NCI-H526 treated with DMSO at 0.1 percent for 48 hours (cell line): Measurements from ENCODE around the gene SPDYE6.
A peak's percentile ranks its signal among the peaks of the same experiment; 100 is the strongest.
"Not testable (repeated sequence)": the region's sequence is repeated elsewhere in the genome, so short reads cannot be mapped to it uniquely, and the experiment has no call there.

ENCODE experiments used
- DNase-seq: peaks from one replicate; lab custom pipeline; 2025; lab: John Stamatoyannopoulos, UW

Gene SPDYE6

GRCh38 chr7:102317231-102318059 lies 38.8 kb downstream of the SPDYE6 start:
- no peak for DNase-seq

- DNase-seq: no peak
Observed at GRCh38 chr7:102313997-102314780, 42.1 kb downstream of the SPDYE6 start.

GRCh38 chr7:102312317-102312716 lies 43.9 kb downstream of the SPDYE6 start:
- no peak for DNase-seq

GRCh38 chr7:102310414-102310815 lies 45.8 kb downstream of the SPDYE6 start:
- DNase-seq: no peak

GRCh38 chr7:102306916-102307677 lies 49.1 kb downstream of the SPDYE6 start:
- peak; percentile 99 for DNase-seq

GRCh38 chr7:102305414-102306268 lies 50.6 kb downstream of the SPDYE6 start:
- DNase-seq: no peak

GRCh38 chr7:102304668-102305067 lies 51.6 kb downstream of the SPDYE6 start:
- DNase-seq: no peak

- DNase-seq: no peak
Observed at GRCh38 chr7:102303669-102304422, 52.4 kb downstream of the SPDYE6 start.

- DNase-seq: no peak
Observed at GRCh38 chr7:102302025-102302424, 54.2 kb downstream of the SPDYE6 start.

- DNase-seq: not testable (repeated sequence)
Observed at GRCh38 chr7:102301367-102301766, 54.9 kb downstream of the SPDYE6 start.

- no peak for DNase-seq
Observed at GRCh38 chr7:102300643-102301221, 55.5 kb downstream of the SPDYE6 start.

GRCh38 chr7:102297487-102298218 lies 58.6 kb downstream of the SPDYE6 start:
- DNase-seq: no peak

GRCh38 chr7:102296514-102296913 lies 59.7 kb downstream of the SPDYE6 start:
- no peak for DNase-seq

- no peak for DNase-seq
Observed at GRCh38 chr7:102296179-102296438, 60.1 kb downstream of the SPDYE6 start.
